KOPT-K1 (cell line): ENCODE data around the gene ADAM22.
"Not testable (repeated sequence)": the region's sequence is repeated elsewhere in the genome, so short reads cannot be mapped to it uniquely, and the experiment has no call there.

Source experiments
- H3K27ac ChIP-seq: fragments of 200-600 bp; sonication (generic); 2 replicates; pipeline ENCODE4 v1.5.1; 2016; ENCODE audit warnings: antibody characterized with exemption, mild to moderate bottlenecking, low read depth, low read length; ENCODE audit not compliant: poor library complexity, severe bottlenecking
- H3K36me3 ChIP-seq: fragments of 200-600 bp; sonication (generic); 2 replicates; pipeline ENCODE4 v1.5.1; 2017; ENCODE audit warnings: antibody characterized with exemption, mild to moderate bottlenecking, low read length, moderate library complexity; ENCODE audit not compliant: insufficient read depth
- H3K9me3 ChIP-seq: fragments of 200-600 bp; sonication (generic); 2 replicates; pipeline ENCODE4 v1.5.1; 2017; ENCODE audit warnings: antibody characterized with exemption, low read length, mild to moderate bottlenecking; ENCODE audit not compliant: insufficient read depth, poor library complexity, severe bottlenecking

ADAM22 gene

DNA sequence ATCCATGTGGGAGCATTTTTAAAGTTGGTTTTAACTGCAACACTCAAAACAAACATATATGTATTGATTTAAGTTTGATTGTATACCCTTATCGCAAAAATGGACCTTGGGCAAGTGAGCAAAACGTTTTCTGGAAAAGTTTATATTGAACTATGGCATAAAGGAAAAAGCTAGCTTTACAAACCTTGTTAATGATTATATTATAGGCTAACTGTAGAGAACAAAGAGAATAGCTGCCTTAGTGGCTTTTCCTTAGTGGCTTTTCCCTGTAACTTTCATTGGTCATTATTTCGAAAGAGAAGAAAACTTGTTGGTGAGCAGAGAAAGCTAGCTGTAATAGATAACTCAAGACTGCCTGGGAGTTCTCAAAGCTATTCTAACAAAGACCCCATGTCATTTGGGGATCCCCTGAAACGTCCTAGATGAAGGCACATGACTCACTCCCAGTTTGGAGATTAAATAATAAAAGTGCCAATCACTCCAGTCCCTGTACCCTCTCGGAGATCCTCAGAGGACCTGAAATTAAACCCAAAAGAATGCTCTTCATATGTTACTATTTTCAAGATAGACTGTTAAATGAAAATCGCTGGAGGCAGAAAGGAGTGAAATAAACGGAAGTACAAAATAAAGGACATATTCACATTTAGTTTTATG lies 193.7 kb downstream of the ADAM22 start:
- Histone ChIP-seq H3K27ac (no peak overlapping the region), H3K36me3 (no peaks in the 10 kb centered on the region), H3K9me3 (no peaks in the 10 kb centered on the region)

- no peaks in the 10 kb centered on the region for H3K36me3 ChIP-seq
Observed at GRCh38 chr7:88132725-88133124, 198.7 kb downstream of the ADAM22 start.

GRCh38 chr7:88140947-88141346 lies 206.9 kb downstream of the ADAM22 start:
- Histone ChIP-seq H3K27ac (no peak overlapping the region), H3K9me3 (no peaks in the 10 kb centered on the region), H3K36me3 (no peaks in the 10 kb centered on the region)

More at GRCh38 chr7:88132725-88133124, 198.7 kb downstream of the ADAM22 start:
- H3K27ac ChIP-seq, result no peak overlapping the region
- no peaks in the 10 kb centered on the region for H3K9me3 ChIP-seq

- no peak overlapping the region for H3K27ac ChIP-seq
- H3K9me3 ChIP-seq, result no peaks in the 10 kb centered on the region
- no peaks in the 10 kb centered on the region for H3K36me3 ChIP-seq
Observed at GRCh38 chr7:88141479-88141878, 207.4 kb downstream of the ADAM22 start.

DNA sequence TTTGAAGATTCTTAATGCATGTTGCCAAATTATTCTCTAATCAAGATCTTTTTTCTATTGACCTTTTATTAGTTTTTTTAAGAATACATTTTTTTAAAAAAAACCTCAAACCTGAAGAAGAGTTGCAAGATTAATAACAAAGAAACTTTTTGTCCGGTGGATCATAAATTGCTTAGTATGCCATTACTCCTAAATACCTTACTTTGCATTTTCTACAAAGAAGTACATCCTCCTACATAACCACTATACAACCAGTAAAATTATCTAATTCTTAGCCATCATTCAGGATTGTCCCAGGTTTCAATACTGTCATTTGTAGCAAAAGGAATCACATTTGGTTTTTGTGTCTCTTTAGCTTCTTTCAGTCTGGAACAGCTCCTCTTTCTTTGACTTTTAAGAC lies 207.9 kb downstream of the ADAM22 start:
- Histone ChIP-seq H3K27ac (no peak overlapping the region), H3K9me3 (no peaks in the 10 kb centered on the region), H3K36me3 (no peaks in the 10 kb centered on the region)

GRCh38 chr7:88146616-88147015 lies 212.6 kb downstream of the ADAM22 start:
- H3K36me3 ChIP-seq, result peaks cover 15% of the 10 kb centered on the region
- no peaks in the 10 kb centered on the region for H3K9me3 ChIP-seq
- H3K27ac ChIP-seq, result no peak overlapping the region

DNA sequence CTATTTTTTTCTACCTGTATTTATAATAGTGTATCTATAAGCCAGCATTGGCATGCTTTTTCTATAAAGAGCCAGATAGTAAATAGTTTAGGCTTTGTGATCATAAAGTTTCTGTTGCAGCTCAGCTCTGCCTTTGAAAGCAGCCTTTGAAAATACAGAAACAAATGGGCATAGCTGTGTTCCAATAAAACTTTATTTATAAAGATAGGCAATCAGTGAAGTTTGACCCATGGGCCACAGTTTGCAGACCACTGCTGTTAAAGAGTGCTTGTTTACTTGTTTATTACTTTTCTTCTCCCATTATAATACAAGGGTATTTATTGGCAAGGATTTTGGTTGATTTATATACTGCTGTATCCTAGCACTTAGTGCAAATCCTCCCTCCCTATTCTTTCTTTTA lies 213.3 kb downstream of the ADAM22 start:
- Histone ChIP-seq H3K27ac (no peak overlapping the region), H3K9me3 (no peaks in the 10 kb centered on the region), H3K36me3 (peaks cover 15% of the 10 kb centered on the region)

DNA sequence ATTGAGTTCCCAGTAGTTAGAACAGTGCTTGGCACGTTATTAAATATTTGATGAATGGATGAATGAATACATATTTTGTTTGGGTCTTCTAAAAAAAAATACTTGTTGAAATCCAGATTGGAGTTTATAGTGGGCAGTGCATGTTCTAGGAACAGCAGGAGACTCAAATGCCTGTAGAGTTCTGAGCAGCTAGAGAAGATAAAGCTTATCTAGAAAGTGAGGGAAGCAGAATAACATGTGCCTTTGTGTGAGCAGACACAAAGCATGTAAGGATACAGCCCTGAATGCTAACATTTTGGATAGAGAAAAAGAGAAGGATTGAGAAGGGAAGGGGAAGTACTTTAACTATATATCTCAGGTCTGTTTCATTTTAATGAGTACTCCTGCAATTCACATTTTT lies 213.9 kb downstream of the ADAM22 start:
- peaks cover 19% of the 10 kb centered on the region for H3K36me3 ChIP-seq
- H3K27ac ChIP-seq, result no peak overlapping the region
- no peaks in the 10 kb centered on the region for H3K9me3 ChIP-seq

DNA sequence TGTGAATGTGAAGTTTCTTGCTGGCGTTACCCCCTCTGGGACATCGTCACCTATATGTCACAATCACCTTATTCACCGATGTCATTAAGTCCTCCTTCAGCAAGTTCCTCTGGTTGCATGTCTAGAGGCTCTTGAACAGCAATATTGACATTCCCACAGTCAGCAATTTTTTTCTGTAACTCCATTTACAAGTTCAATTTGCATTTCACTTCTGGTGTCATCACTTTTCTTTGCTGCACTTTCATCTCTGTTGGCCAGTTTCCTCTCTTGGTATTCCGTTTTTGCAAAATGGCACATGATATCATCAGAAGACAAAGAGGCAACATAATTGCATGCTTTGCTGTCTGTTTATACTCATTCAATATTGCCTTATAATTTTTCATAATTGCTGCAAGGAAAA lies 216.0 kb downstream of the ADAM22 start:
- Histone ChIP-seq H3K36me3 (peaks cover 31% of the 10 kb centered on the region), H3K9me3 (no peaks in the 10 kb centered on the region), H3K27ac (no peak overlapping the region)

DNA sequence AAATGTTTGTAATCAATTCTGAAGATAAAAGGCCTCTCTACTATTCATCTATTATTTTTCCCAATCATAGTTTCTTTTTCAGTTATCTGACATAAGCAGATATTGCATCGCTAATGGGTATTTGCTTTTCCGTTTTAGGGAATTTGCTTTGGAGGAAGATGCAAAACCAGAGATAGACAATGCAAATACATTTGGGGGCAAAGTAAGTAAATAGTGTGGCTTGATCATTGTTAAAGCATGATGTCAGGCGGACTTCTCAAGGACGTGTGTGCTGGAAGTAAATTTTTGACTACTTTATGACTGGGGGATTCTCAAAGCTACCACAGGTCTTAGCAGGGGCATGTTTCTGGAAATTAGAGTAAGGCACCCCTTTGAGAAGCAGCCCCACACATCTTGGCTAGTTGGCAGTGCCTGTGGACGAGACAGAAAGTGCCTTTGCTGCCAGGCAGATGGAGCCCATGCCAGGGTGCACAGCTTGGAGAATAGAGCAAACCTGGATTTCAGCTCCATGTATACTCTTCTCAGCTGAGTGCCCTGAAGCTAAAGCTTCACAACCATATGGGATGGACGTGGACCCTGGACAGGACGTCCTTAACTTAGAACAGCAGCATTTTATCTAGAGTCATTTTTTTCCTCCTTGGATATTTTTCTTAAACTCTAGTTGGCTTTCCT lies 217.2 kb downstream of the ADAM22 start:
- Histone ChIP-seq H3K27ac (no peak overlapping the region), H3K36me3 (peaks cover 43% of the 10 kb centered on the region), H3K9me3 (no peaks in the 10 kb centered on the region)

GRCh38 chr7:88153378-88153777 lies 219.3 kb downstream of the ADAM22 start:
- H3K36me3 ChIP-seq, result peaks cover 46% of the 10 kb centered on the region
- H3K9me3 ChIP-seq, result peaks cover 12% of the 10 kb centered on the region
- no peak overlapping the region for H3K27ac ChIP-seq

- no peak overlapping the region for H3K27ac ChIP-seq
Observed at GRCh38 chr7:88155756-88156155, 221.7 kb downstream of the ADAM22 start.

GRCh38 chr7:88156356-88156755 lies 222.3 kb downstream of the ADAM22 start:
- Histone ChIP-seq H3K36me3 (peaks cover 40% of the 10 kb centered on the region), H3K9me3 (peaks cover 17% of the 10 kb centered on the region), H3K27ac (no peak overlapping the region)

More at GRCh38 chr7:88155756-88156155, 221.7 kb downstream of the ADAM22 start:
- Histone ChIP-seq H3K9me3 (peaks cover 17% of the 10 kb centered on the region), H3K36me3 (peaks cover 46% of the 10 kb centered on the region)

DNA sequence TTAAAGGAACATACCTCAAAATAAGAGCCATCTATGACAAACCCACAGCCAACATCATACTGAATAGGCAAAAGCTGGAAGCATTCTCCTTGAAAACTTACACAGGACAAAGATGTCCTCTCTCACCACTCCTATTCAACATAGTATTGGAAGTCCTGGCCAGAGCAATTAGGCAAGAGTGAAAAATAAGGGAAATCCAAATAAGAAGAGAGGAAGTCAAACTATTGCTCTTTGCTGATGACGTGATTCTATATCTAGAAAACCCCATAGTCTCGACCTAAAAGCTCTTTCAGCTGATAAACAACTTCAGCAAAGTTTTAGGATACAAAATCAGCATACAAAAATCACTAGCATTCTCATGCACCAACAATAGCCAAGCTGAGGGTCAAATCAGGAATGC lies 225.7 kb downstream of the ADAM22 start:
- peaks cover 17% of the 10 kb centered on the region for H3K9me3 ChIP-seq
- H3K27ac ChIP-seq, result not testable (repeated sequence)
- H3K36me3 ChIP-seq, result peaks cover 22% of the 10 kb centered on the region

GRCh38 chr7:88165697-88166096 lies 231.6 kb downstream of the ADAM22 start:
- Histone ChIP-seq H3K27ac (no peak overlapping the region), H3K9me3 (no peaks in the 10 kb centered on the region), H3K36me3 (no peaks in the 10 kb centered on the region)

GRCh38 chr7:88167223-88167622 lies 233.2 kb downstream of the ADAM22 start:
- no peak overlapping the region for H3K27ac ChIP-seq
- no peaks in the 10 kb centered on the region for H3K36me3 ChIP-seq
- H3K9me3 ChIP-seq, result no peaks in the 10 kb centered on the region
